K562 (cell line): ENCODE results near the gene RAB6B. TPM values are rescaled to one million over a fixed set of nuclear protein-coding genes. Genes with fewer than 3 reads are reported as not detected.

Experiments used
- ATF1 ChIP-seq, 2 experiments: fragments of 450-650 bp in 1 of 2; IDR thresholded peaks; 2 replicates each; pipeline ENCODE4 v1.6.1; 2016; ENCODE audit warnings: missing compliant biosample characterization in 1 of 2, missing genetic modification characterization in 1 of 2
- BCL6 ChIP-seq: fragments of 250-450 bp; sonication (Bioruptor Pico); IDR thresholded peaks from 2 replicates; pipeline ENCODE4 v1.4.0; 2020
- BDP1 ChIP-seq: IDR thresholded peaks from 3 replicates; pipeline ENCODE4 v1.6.1; 2011; ENCODE audit not compliant: insufficient read length, insufficient read depth
- BMI1 ChIP-seq: fragments of 150-350 bp; IDR thresholded peaks from 2 replicates; pipeline ENCODE4 v1.6.1; 2014; ENCODE audit warnings: low read length
- CAMTA2 ChIP-seq: fragments of 250-450 bp; sonication (Bioruptor Pico); conservative IDR thresholded peaks from 2 replicates; pipeline ENCODE4 v1.5.1; 2022
- CCNT2 ChIP-seq: IDR thresholded peaks from 2 replicates; pipeline ENCODE4 v1.6.1; 2011; ENCODE audit warnings: borderline replicate concordance, low read depth, mild to moderate bottlenecking, moderate library complexity, mixed read lengths, low read length; ENCODE audit not compliant: insufficient read length; ENCODE audit errors: extremely low read depth
- CREB1 ChIP-seq, 2 experiments: sonication (generic) in 1 of 2; formaldehyde crosslinking in 1 of 2; IDR thresholded peaks; 2 replicates each; pipeline versions ENCODE4 v1.6.1 to v1.8.0; 2012 to 2022; ENCODE audit warnings: inconsistent platforms in 1 of 2, mild to moderate bottlenecking in 1 of 2, missing genetic modification reagents in 1 of 2, moderate library complexity in 1 of 2
- DLX4 ChIP-seq: fragments of 250-450 bp; sonication (Bioruptor Pico); IDR thresholded peaks from 2 replicates; pipeline ENCODE4 v1.6.1; 2021; ENCODE audit warnings: mild to moderate bottlenecking
- EGR1 ChIP-seq: fragments of 450-650 bp; conservative IDR thresholded peaks from 2 replicates; pipeline ENCODE4 v1.6.1; 2017; ENCODE audit warnings: mild to moderate bottlenecking
- EP400 ChIP-seq: fragments of 450-650 bp; IDR thresholded peaks from 2 replicates; pipeline ENCODE4 v1.6.1; 2017; ENCODE audit warnings: antibody characterized with exemption, mild to moderate bottlenecking, moderate library complexity
- ETV5 ChIP-seq: sonication (generic); formaldehyde crosslinking; IDR thresholded peaks from 2 replicates; pipeline ENCODE4 v1.4.0; 2020; ENCODE audit warnings: low read depth, mild to moderate bottlenecking, missing genetic modification reagents
- EZH2 ChIP-seq: IDR thresholded peaks from 2 replicates; pipeline ENCODE4 v1.6.1; 2012; ENCODE audit warnings: low read depth, mild to moderate bottlenecking, inconsistent platforms, low read length, borderline replicate concordance
- HDAC1 ChIP-seq, 2 experiments: fragments of 450-650 bp; IDR thresholded peaks; 2 replicates each; pipeline ENCODE4 v1.6.1; 2016 to 2017; ENCODE audit warnings: inconsistent platforms in 1 of 2, mild to moderate bottlenecking in 1 of 2, moderate library complexity in 1 of 2
- HDAC6 ChIP-seq: IDR thresholded peaks from 2 replicates; pipeline ENCODE4 v1.6.1; 2012; ENCODE audit warnings: low read depth, mild to moderate bottlenecking, control low read depth, inconsistent platforms, low read length, moderate library complexity
- HEY1 ChIP-seq: fragments of 250-450 bp; sonication (Bioruptor Pico); IDR thresholded peaks from 2 replicates; pipeline ENCODE4 v1.5.0; 2020; ENCODE audit warnings: mild to moderate bottlenecking, moderate library complexity, borderline replicate concordance
- HMGN3 ChIP-seq: IDR thresholded peaks from 2 replicates; pipeline ENCODE4 v1.6.1; 2011; ENCODE audit warnings: borderline replicate concordance, low read depth, mild to moderate bottlenecking, mixed read lengths, low read length; ENCODE audit not compliant: insufficient read length; ENCODE audit errors: extremely low read depth
- HNRNPLL ChIP-seq: fragments of 200-400 bp; formaldehyde crosslinking; IDR thresholded peaks from 2 replicates; pipeline ENCODE4 v1.6.1; 2017; ENCODE audit warnings: low read length, low read depth, mild to moderate bottlenecking; ENCODE audit not compliant: poor library complexity, severe bottlenecking
- KAT8 ChIP-seq: fragments of 450-650 bp; IDR thresholded peaks from 2 replicates; pipeline ENCODE4 v1.6.1; 2016; ENCODE audit warnings: low read depth, mild to moderate bottlenecking
- KLF13 ChIP-seq: fragments of 450-650 bp; IDR thresholded peaks from 2 replicates; pipeline ENCODE4 v1.6.1; 2016; ENCODE audit warnings: missing genetic modification characterization, low read depth, mild to moderate bottlenecking, missing compliant biosample characterization, moderate library complexity, borderline replicate concordance
- MECOM ChIP-seq: fragments of 250-450 bp; sonication (Bioruptor Pico); IDR thresholded peaks from 2 replicates; pipeline ENCODE4 v1.8.0; 2022; ENCODE audit warnings: inconsistent platforms
- MEIS2 ChIP-seq: fragments of 450-650 bp; IDR thresholded peaks from 2 replicates; pipeline ENCODE4 v1.6.1; 2014; ENCODE audit warnings: mild to moderate bottlenecking; ENCODE audit not compliant: partially characterized antibody
- NRF1 ChIP-seq, 2 experiments: fragments of 450-650 bp; IDR thresholded peaks in 1 of 2; conservative IDR thresholded peaks in 1 of 2; 2 replicates each; pipeline ENCODE4 v1.6.1; 2014; ENCODE audit warnings: mild to moderate bottlenecking in 2 of 2
- POLR2A ChIP-seq: fragments of 450-650 bp; conservative IDR thresholded peaks from 2 replicates; pipeline ENCODE4 v1.6.1; 2016
- PYGO2 ChIP-seq: fragments of 450-650 bp; IDR thresholded peaks from 2 replicates; pipeline ENCODE4 v1.6.1; 2016; ENCODE audit warnings: mild to moderate bottlenecking, missing genetic modification characterization, moderate library complexity, missing compliant biosample characterization
- RUNX1 ChIP-seq: sonication (generic); IDR thresholded peaks from 2 replicates; pipeline ENCODE4 v1.6.1; 2016; ENCODE audit warnings: antibody characterized with exemption, low read depth
- SMAD4 ChIP-seq: fragments of 250-450 bp; sonication (Bioruptor Pico); conservative IDR thresholded peaks from 2 replicates; pipeline ENCODE4 v1.8.0; 2021; ENCODE audit warnings: inconsistent platforms, mild to moderate bottlenecking, moderate library complexity
- SMARCA5 ChIP-seq: fragments of 450-650 bp; IDR thresholded peaks from 2 replicates; pipeline ENCODE4 v1.6.1; 2016
- TCF3 ChIP-seq: sonication (generic); formaldehyde crosslinking; IDR thresholded peaks from 2 replicates; pipeline ENCODE4 v1.4.0; 2020; ENCODE audit warnings: mild to moderate bottlenecking, missing genetic modification reagents
- ZNF140 ChIP-seq: fragments of 250-450 bp; sonication (Bioruptor Pico); IDR thresholded peaks from 2 replicates; pipeline ENCODE4 v1.8.0; 2021; ENCODE audit warnings: moderate library complexity, mild to moderate bottlenecking, inconsistent platforms
- ZNF444 ChIP-seq: fragments of 250-450 bp; sonication (Bioruptor Pico); IDR thresholded peaks from 2 replicates; pipeline ENCODE4 v1.4.0; 2020; ENCODE audit warnings: mild to moderate bottlenecking, moderate library complexity
- polyA plus RNA-seq, 8 experiments: library from polyadenylated mRNA; depleted of rRNA in 4 of 8; stranded (reverse) in 5 of 8; unstranded in 3 of 8; fragments of >200 nt; fragmentation: Nextera tagmentation in 2 of 8; fragmentation: Illumina TruSeq in 1 of 8; extraction: Ambion mirVana in 2 of 8; extraction: Trizol in 1 of 8; gene quantifications; 2 replicates each; pipeline versions ENCODE4 v1.2.1 to v1.2.3, GENCODE V29; 2011 to 2014; ENCODE audit warnings: inconsistent platforms in 1 of 8, missing spikeins in 1 of 8
- total RNA-seq, 7 experiments: library from RNA; depleted of rRNA in 6 of 7; stranded (reverse); fragments of >200 nt in 6 of 7; fragmentation: Illumina TruSeq in 2 of 7; extraction: Trizol in 2 of 7; gene quantifications; 2 replicates each; pipeline versions ENCODE4 v1.2.1 to v1.2.3, GENCODE V29; 2011 to 2021; ENCODE audit warnings: low replicate concordance in 1 of 7

The RAB6B gene
- total and polyA plus RNA-seq, 9 of the 15 experiments (the other 6 are each of a cell fraction or from before 2014, with no cell fraction given): 0.60 to 18.1 (median 1.5) TPM

- TF ChIP-seq BDP1 (no peak), DLX4 (CRISPR knock-in tag) (no peak), BCL6 (CRISPR knock-in tag) (no peak), BMI1 (no peak), POLR2A (no peak), CAMTA2 (no peak), NRF1 (conservative IDR thresholded peaks at IDR 0.05 in 1 of 2, IDR thresholded peaks at IDR 0.05 in 1 of 2) (peak; percentile 89 to 90), KAT8 (no peak), HDAC6 (no peak), HEY1 (CRISPR knock-in tag) (no peak), MEIS2 (peak; percentile 5), HMGN3 (peak; percentile 2), ZNF140 (CRISPR knock-in tag) (no peak), CREB1 (IDR thresholded peaks at IDR 0.05) (no peak), CREB1 (CRISPR knock-in tag; IDR thresholded peaks at IDR 0.05) (no peak), RUNX1 (0 out of 2 replicates have a peak, but pooled peaks have one; percentile 35), ATF1 (CRISPR knock-in tag; IDR thresholded peaks at IDR 0.05) (no peak), ATF1 (tag; IDR thresholded peaks at IDR 0.05) (no peak; the same call in 1 of the 2 replicates), KLF13 (no peak), EP400 (no peak), MECOM (CRISPR knock-in tag) (no peak), TCF3 (CRISPR knock-in tag) (no peak), ZNF444 (CRISPR knock-in tag) (no peak), SMAD4 (no peak), ETV5 (CRISPR knock-in tag) (no peak), CCNT2 (peak; percentile 37), PYGO2 (tag) (no peak), EZH2 (no peak), SMARCA5 (no peak), HNRNPLL (peak; percentile 95), EGR1 (peak; percentile 80), HDAC1 (IDR thresholded peaks at IDR 0.05) (peak in 1 of 2 experiments; percentile 64; a peak in 2 of 4 replicates)
Observed at GRCh38 chr3:133895208-133896001, at the start of gene RAB6B (continued).
